Lung (tissue), 12 donors: Measurements from ENCODE around the gene MATR3. TPM values are rescaled to one million over a fixed set of nuclear protein-coding genes. Genes with fewer than 3 reads are reported as not detected.

Experiments
- ATAC-seq: fragments of 200-7000 bp; cut with Tn5 transposase; one replicate; pipeline ENCODE4 v1.9.1; 2020; ENCODE audit warnings: moderate number of reproducible peaks; ENCODE audit not compliant: insufficient read depth, low FRiP score
- DNase-seq, 3 donors: peaks; one replicate each; pipeline ENCODE4 v3.0.0-alpha.2; 2013 to 2017
- H3K27ac ChIP-seq, 2 donors: one replicate each; pipeline ENCODE4 v1.5.1; 2013; ENCODE audit warnings: mild to moderate bottlenecking in 2 of 2, moderate library complexity in 2 of 2, control low read depth in 1 of 2, inconsistent platforms in 1 of 2, low read depth in 1 of 2, low read length in 1 of 2
- H3K27me3 ChIP-seq, 3 donors: one replicate each; pipeline ENCODE4 v1.5.1; 2013; ENCODE audit warnings: low read length in 2 of 3; ENCODE audit not compliant: control insufficient read depth in 3 of 3, insufficient read depth in 3 of 3
- H3K36me3 ChIP-seq, 4 donors: one replicate each; pipeline ENCODE4 v1.5.1; 2013; ENCODE audit warnings: low read length in 4 of 4, mild to moderate bottlenecking in 1 of 4, moderate library complexity in 1 of 4; ENCODE audit not compliant: control insufficient read depth in 4 of 4, insufficient read depth in 4 of 4
- H3K4me1 ChIP-seq, 5 donors: one replicate each; pipeline ENCODE4 v1.5.1; 2013; ENCODE audit warnings: low read length in 5 of 5, mild to moderate bottlenecking in 2 of 5, moderate library complexity in 1 of 5; ENCODE audit not compliant: control insufficient read depth in 5 of 5, insufficient read depth in 5 of 5
- H3K4me3 ChIP-seq: one replicate; pipeline ENCODE4 v1.5.1; 2013; ENCODE audit warnings: mild to moderate bottlenecking, control low read depth, moderate library complexity
- H3K9ac ChIP-seq, 2 donors: one replicate each; pipeline ENCODE4 v1.5.1; 2013; ENCODE audit warnings: low read length in 2 of 2, control low read depth in 1 of 2; ENCODE audit not compliant: insufficient read depth in 1 of 2
- H3K9me3 ChIP-seq, 4 donors: one replicate each; pipeline ENCODE4 v1.5.1; 2013; ENCODE audit warnings: low read length in 3 of 4, mild to moderate bottlenecking in 1 of 4, moderate library complexity in 1 of 4; ENCODE audit not compliant: control insufficient read depth in 4 of 4, insufficient read depth in 3 of 4
- whole genome bisulfite sequencing, 2 donors: extraction: QIAGEN DNeasy Blood & Tissue Kit; methylation state at CpG; one replicate each; pipeline ENCODE4 v1.1.7; 2013; 5-methylcytosine and 5-hydroxymethylcytosine counted together
- polyA plus RNA-seq, 2 donors: library from polyadenylated mRNA; stranded (reverse); fragments of 200-250 nt; gene quantifications; one replicate each; pipeline ENCODE4 v1.2.1, GENCODE V29; 2013
- total RNA-seq, 2 donors: library from RNA; depleted of rRNA in 1 of 2; stranded (reverse); fragments of >200 nt in 1 of 2; gene quantifications; one replicate each; pipeline ENCODE4 v1.2.1, GENCODE V29; 2014 to 2021
- TF ChIP-seq, protein P1 (sequence below): IDR thresholded peaks from 2 replicates; pipeline ENCODE4 v1.5.1; 2012; ENCODE audit warnings: mild to moderate bottlenecking; ENCODE audit errors: control extremely low read depth, extremely low read depth
- donor health status: control.
- donor health status: control.
- donor health status: Bipolar disorder and iron deficiency.
- donor health status: healthy.
- donor health status: DM: yes; HTN: yes; CAD: no.

MATR3 gene
- total and polyA plus RNA-seq, 4 donors: 89.9 to 461 (median 100) TPM

DNA sequence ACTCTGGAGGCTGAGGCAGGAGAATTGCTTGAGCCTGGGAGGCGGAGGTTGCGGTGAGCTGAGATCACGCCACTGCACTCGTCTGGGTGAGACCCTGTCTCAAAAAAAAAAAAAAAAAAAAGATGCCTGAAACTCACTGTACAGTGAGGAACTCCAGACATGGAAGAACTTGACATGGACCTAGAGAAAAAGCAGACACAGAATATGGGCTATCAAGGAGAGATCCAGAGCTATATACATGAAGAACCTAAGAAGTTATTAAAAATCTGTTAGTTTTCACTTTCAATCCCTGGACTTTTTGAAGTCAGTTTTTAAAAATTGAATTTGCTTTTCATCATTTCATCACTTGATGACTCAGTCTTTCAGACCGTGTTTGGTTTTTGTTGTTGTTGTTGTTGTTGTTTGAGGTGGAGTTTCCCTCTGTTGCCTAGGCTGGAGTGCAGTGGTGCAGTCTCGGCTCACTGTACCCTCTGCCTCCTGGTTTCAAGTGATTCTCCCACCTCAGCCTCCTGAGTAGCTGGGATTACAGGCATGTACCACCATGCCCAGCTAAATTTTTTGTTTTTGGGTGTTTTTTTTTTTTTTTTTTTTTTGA is 68.4 kb downstream of the MATR3 start:
- DNase-seq: no peak

DNA sequence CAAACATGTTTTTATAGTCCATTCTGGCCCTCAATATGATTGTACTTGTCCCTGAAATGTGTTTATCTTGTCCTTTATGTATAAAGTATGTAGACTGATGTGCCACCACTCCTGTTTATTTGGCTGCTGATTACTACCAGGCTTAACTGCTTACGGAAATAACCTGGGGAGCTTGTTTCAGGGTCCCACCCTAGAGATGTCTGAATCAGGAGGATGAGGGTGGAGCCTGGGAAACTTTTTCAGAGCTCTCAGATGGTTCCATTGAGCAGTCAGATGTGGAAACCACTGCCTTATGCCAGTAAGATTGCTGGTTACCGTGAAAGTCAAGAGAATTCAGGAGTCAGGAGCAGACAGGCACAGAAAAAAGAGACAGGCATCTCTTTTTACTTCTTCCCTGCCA is 70.4 kb downstream of the MATR3 start:
- H3K9ac ChIP-seq: no peak overlapping the region
- no peaks in the 10 kb centered on the region for H3K9me3 ChIP-seq
- WGBS, 2 donors: 83 to 89% methylated on average over 2 of the region's 2 CpGs
- peaks cover 0 to 4% (median 0%) of the 10 kb centered on the region in 5 donors for H3K4me1 ChIP-seq
- TF ChIP-seq, protein P1, sequence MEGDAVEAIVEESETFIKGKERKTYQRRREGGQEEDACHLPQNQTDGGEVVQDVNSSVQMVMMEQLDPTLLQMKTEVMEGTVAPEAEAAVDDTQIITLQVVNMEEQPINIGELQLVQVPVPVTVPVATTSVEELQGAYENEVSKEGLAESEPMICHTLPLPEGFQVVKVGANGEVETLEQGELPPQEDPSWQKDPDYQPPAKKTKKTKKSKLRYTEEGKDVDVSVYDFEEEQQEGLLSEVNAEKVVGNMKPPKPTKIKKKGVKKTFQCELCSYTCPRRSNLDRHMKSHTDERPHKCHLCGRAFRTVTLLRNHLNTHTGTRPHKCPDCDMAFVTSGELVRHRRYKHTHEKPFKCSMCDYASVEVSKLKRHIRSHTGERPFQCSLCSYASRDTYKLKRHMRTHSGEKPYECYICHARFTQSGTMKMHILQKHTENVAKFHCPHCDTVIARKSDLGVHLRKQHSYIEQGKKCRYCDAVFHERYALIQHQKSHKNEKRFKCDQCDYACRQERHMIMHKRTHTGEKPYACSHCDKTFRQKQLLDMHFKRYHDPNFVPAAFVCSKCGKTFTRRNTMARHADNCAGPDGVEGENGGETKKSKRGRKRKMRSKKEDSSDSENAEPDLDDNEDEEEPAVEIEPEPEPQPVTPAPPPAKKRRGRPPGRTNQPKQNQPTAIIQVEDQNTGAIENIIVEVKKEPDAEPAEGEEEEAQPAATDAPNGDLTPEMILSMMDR: no peak
- H3K4me3 ChIP-seq: no peak overlapping the region
- no peak for DNase-seq
- H3K36me3 ChIP-seq: peaks cover 10 to 39% (median 20%) of the 10 kb centered on the region in 4 donors
- peak; percentile 62 for ATAC-seq
- no peak overlapping the region for H3K27ac ChIP-seq
- no peaks in the 10 kb centered on the region for H3K27me3 ChIP-seq

More for the DNA sequence above, 68.4 kb downstream of the MATR3 start:
- H3K9ac ChIP-seq: no peak overlapping the region
- H3K27ac ChIP-seq: no peak overlapping the region
- H3K36me3 ChIP-seq: peaks cover 13 to 31% (median 21%) of the 10 kb centered on the region in 4 donors
- no peaks in the 10 kb centered on the region for H3K27me3 ChIP-seq
- no peaks in the 10 kb centered on the region for H3K9me3 ChIP-seq
- TF ChIP-seq, protein P1: no peak
- ATAC-seq: no peak
- no peak overlapping the region for H3K4me3 ChIP-seq
- peaks cover 0 to 4% (median 0%) of the 10 kb centered on the region in 5 donors for H3K4me1 ChIP-seq
- 88% methylated on average over 6 of the region's 6 CpGs for WGBS, 2 donors

DNA sequence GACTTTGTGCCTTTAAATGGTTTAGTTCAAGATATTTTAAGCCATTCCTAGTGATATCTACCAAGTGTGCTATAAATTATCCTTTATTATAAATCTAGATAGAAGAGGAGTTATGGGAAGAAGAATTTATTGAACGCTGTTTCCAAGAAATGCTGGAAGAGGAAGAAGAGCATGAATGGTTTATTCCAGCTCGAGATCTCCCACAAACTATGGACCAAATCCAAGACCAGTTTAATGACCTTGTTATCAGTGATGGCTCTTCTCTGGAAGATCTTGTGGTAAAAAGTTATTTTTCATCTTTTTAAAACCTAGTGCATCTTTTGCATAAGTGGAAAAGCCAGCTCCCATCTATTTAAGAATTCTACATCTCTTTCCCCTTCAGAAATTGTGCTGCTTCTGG is 70.9 kb downstream of the MATR3 start:
- ATAC-seq: no peak
- Histone ChIP-seq H3K9me3 (no peaks in the 10 kb centered on the region), H3K27me3 (no peaks in the 10 kb centered on the region), H3K9ac (no peak overlapping the region), H3K36me3 (peaks cover 12 to 40% (median 22%) of the 10 kb centered on the region in 4 donors), H3K27ac (no peak overlapping the region), H3K4me3 (no peak overlapping the region), H3K4me1 (peaks cover 0 to 4% (median 0%) of the 10 kb centered on the region in 5 donors)
- DNase-seq: no peak
- TF ChIP-seq, protein P1: no peak
- 82 to 90% methylated on average over 2 of the region's 2 CpGs for WGBS, 2 donors
